Lower lobe of right lung (tissue), 2 donors: ENCODE results near the gene ERFL. TPM values are rescaled to one million over a fixed set of nuclear protein-coding genes. Genes with fewer than 3 reads are reported as not detected.

Source experiments
- ATAC-seq, 2 donors: fragments of 200-7000 bp; cut with Tn5 transposase; one replicate each; pipeline ENCODE4 v1.9.1; 2020 to 2022; ENCODE audit warnings: mild to moderate bottlenecking in 2 of 2, moderate library complexity in 2 of 2
- DNase-seq: peaks from one replicate; pipeline ENCODE4 v3.0.0-alpha.2; 2020
- H3K27ac ChIP-seq: fragments of 200-600 bp; one replicate; pipeline ENCODE4 v1.8.0; 2022
- H3K27me3 ChIP-seq: fragments of 200-600 bp; one replicate; pipeline ENCODE4 v1.8.0; 2022; ENCODE audit warnings: low read depth
- H3K36me3 ChIP-seq: fragments of 200-600 bp; one replicate; pipeline ENCODE4 v1.8.0; 2022; ENCODE audit warnings: mild to moderate bottlenecking
- H3K4me1 ChIP-seq: fragments of 200-600 bp; one replicate; pipeline ENCODE4 v1.8.0; 2022
- H3K4me3 ChIP-seq: fragments of 200-600 bp; one replicate; pipeline ENCODE4 v1.8.0; 2022; ENCODE audit warnings: mild to moderate bottlenecking
- H3K9me3 ChIP-seq: fragments of 200-600 bp; one replicate; pipeline ENCODE4 v1.8.0; 2022
- intact Hi-C: fragments of 100-400 bp; cut with DNase I; formaldehyde crosslinking; loops from one replicate; pipeline ENCODE4 v1.11.0; 2022
- total RNA-seq: library from RNA; stranded (reverse); fragmentation: NEBNext Ultra II Directional; extraction: Animal tissue kit (Norgen Biotek cat#: 25700); gene quantifications from one replicate; pipeline ENCODE4 v1.2.1, GENCODE V29; 2021
- TF ChIP-seq, protein P1 (sequence below): fragments of 200-600 bp; IDR thresholded peaks from one replicate; pipeline ENCODE4 v1.8.0; 2022; ENCODE audit warnings: antibody characterized with exemption, mild to moderate bottlenecking
- donor health status: DM: no; HTN: yes; CAD: no; lungs with severe emphysema.

The ERFL gene
- total RNA-seq, 1 donor from 2014 or later: 0.41 TPM

GRCh38 chr19:41925208-41926003, 2.8 kb downstream of the ERFL start:
- no peak for DNase-seq
- TF ChIP-seq, protein P1, sequence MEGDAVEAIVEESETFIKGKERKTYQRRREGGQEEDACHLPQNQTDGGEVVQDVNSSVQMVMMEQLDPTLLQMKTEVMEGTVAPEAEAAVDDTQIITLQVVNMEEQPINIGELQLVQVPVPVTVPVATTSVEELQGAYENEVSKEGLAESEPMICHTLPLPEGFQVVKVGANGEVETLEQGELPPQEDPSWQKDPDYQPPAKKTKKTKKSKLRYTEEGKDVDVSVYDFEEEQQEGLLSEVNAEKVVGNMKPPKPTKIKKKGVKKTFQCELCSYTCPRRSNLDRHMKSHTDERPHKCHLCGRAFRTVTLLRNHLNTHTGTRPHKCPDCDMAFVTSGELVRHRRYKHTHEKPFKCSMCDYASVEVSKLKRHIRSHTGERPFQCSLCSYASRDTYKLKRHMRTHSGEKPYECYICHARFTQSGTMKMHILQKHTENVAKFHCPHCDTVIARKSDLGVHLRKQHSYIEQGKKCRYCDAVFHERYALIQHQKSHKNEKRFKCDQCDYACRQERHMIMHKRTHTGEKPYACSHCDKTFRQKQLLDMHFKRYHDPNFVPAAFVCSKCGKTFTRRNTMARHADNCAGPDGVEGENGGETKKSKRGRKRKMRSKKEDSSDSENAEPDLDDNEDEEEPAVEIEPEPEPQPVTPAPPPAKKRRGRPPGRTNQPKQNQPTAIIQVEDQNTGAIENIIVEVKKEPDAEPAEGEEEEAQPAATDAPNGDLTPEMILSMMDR: no peak
- H3K4me1 ChIP-seq: peaks cover 16% of the 10 kb centered on the region
- intact Hi-C loops: no loop called here
- H3K27ac ChIP-seq: no peak overlapping the region
- H3K4me3 ChIP-seq: no peak overlapping the region
- H3K27me3 ChIP-seq: peaks cover 93% of the 10 kb centered on the region
- H3K9me3 ChIP-seq: no peaks in the 10 kb centered on the region
- no peaks in the 10 kb centered on the region for H3K36me3 ChIP-seq
- no peak for ATAC-seq

DNA sequence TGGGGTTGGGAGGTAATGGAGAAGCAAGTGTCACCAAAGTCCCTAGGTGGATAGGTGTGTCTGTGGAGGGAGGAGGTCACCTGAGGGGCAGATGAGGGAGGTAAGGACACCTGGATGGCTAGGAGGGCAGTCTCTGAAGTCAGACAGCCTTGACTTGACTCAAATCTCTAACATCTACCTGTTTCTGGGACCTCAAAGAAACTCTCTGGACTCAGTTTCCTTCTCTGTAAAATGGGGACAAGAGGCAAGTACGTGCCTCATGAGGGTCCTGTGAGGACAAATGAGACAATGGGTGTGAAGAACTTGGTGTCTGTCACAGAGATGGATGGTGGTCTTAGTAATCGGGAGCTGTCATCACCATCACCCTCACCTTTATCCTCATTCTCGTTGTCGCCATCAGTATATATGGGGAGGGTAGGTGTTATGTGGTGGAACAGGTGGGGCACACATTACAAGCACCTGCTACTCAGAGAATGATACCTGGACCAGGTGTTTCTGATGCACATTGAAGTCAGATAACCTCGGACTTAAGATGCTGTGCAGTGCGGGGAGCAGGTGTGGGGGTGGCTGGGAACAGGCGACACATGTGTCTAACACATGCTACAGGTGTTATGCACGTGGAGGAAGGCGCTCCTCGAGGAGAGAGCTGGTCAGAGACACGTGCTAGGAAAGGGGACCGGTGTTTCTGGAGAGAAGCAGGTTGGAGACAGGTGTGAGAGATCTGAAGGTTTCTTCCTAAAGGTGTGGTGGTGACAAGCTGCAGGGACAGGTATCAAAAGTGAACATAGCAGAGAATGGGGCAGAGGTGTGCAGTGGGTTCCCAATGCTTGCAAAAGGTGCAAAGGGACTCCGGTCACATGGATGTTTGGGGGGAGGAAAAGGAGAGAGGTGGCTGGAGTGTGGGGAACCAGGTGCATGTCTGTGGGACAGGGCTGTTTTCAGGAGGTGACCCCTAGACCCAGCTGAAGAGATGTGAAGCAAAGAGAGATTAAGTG, 3.8 kb downstream of the ERFL start:
- peaks cover 88% of the 10 kb centered on the region for H3K27me3 ChIP-seq
- no peak for ATAC-seq
- H3K27ac ChIP-seq: no peak overlapping the region

DNA sequence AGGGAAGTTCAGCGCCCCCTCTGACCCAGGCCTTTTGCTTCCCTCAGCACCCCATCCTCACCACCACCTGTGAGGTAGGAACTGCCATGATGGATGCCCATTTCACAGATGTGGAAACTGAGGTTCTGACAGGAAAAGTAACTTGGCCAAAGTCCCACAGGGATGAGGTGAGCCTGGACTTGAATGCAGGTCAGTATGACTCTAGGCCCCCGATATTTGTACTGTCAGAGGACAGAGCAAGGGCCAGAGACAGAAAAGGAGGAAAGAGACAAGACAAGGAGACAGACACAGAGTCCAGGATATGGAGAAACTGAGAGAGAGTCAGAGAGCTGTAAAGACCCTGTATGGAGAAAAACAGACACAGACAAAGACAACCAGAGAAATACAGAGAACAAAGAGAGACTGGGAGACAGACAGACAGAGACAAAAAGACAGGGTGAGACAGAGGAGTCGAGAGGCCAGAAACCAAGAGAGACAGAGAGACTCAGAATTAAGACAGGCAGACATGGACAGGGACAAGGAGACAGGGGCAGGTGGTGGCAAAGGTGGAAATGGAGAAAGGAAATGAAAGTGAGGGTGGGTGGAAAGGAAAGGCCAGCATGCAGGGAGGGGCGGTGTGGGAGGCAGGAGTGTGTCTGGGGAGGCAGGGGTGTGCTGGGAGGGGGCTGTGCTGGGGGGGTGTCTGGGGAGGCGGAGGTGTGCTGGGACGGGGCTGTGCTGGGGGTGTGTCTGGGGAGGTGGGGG, 5.0 kb downstream of the ERFL start:
- H3K27me3 ChIP-seq: peaks cover 79% of the 10 kb centered on the region
- no peak for ATAC-seq

More for the DNA sequence above, 3.8 kb downstream of the ERFL start:
- Histone ChIP-seq H3K4me3 (no peak overlapping the region), H3K4me1 (peaks cover 16% of the 10 kb centered on the region), H3K36me3 (no peaks in the 10 kb centered on the region), H3K9me3 (no peaks in the 10 kb centered on the region)
- no peak for DNase-seq
- intact Hi-C loops: no loop called here
- TF ChIP-seq, protein P1: no peak

DNA sequence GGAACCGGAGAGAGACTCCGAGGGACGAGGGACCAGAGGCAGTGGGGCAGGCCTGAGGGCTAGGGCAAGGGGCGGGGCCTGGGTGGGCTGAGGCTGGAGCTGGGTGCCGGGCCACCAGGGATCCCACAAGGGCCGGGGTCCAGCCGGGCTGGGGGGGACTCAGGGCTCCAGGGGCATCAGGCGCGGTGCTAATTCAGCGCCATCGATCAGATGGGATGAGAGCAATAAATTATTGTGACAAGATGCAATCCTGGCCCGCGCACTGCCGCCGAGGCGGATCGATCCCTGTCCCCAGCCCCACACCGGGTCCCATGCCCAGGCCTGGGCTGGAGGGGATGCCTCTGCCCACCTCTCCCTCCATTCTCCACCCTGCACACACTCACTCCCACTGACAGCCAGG, 5.7 kb downstream of the ERFL start:
- Histone ChIP-seq H3K27me3 (peaks cover 77% of the 10 kb centered on the region), H3K27ac (no peak overlapping the region), H3K4me3 (no peak overlapping the region), H3K9me3 (no peaks in the 10 kb centered on the region), H3K4me1 (no peaks in the 10 kb centered on the region), H3K36me3 (no peaks in the 10 kb centered on the region)
- DNase-seq: no peak
- intact Hi-C loops: no loop called here
- TF ChIP-seq, protein P1: no peak
- no peak for ATAC-seq

More for the DNA sequence above, 5.0 kb downstream of the ERFL start:
- Histone ChIP-seq H3K4me3 (no peak overlapping the region), H3K36me3 (no peaks in the 10 kb centered on the region), H3K27ac (no peak overlapping the region), H3K9me3 (no peaks in the 10 kb centered on the region), H3K4me1 (peaks cover 6% of the 10 kb centered on the region)
- intact Hi-C loops: no loop called here
- TF ChIP-seq, protein P1: no peak
- DNase-seq: no peak
